H1 (cell line): ENCODE results near the gene KATNAL1. TPM values are rescaled to one million over a fixed set of nuclear protein-coding genes. Genes with fewer than 3 reads are reported as not detected.
"Not testable (repeated sequence)": the region's sequence is repeated elsewhere in the genome, so short reads cannot be mapped to it uniquely, and the experiment has no call there.

ENCODE experiments used
- CTCF ChIA-PET: fragments of 300-600 bp; sonication (Branson Sonifier 250); formaldehyde crosslinking; loops from one replicate; lab custom pipeline; 2021; ENCODE audit not compliant: partially characterized antibody; lab: Charles Lee
- POLR2A ChIA-PET: fragments of 300-600 bp; sonication (Branson Sonifier 250); formaldehyde crosslinking; loops from one replicate; lab custom pipeline; 2021; ENCODE audit warnings: inconsistent platforms; ENCODE audit not compliant: partially characterized antibody; lab: Charles Lee
- DNase-seq, 2 experiments: peaks; one replicate each; pipeline versions ENCODE4 v3.0.0 to v3.0.0-alpha.2; 2010 to 2022; ENCODE audit warnings: low spot score in 2 of 2, low read depth in 1 of 2, mixed read lengths in 1 of 2
- FAIRE-seq: peaks from 2 replicates; lab custom pipeline; 2011; peaks lifted over from hg19 to GRCh38; lab: Jason Lieb, UNC
- H2AFZ ChIP-seq: 2 replicates; pipeline ENCODE4 v1.8.1; 2012; ENCODE audit warnings: low read length, inconsistent platforms
- H2AK5ac ChIP-seq: 2 replicates; pipeline ENCODE4 v1.6.1; 2013; ENCODE audit warnings: low read depth, low read length
- H2BK120ac ChIP-seq: replicated peaks from 2 replicates; pipeline ENCODE3; 2013; ENCODE audit warnings: low read depth, low read length, inconsistent platforms
- H2BK12ac ChIP-seq: 2 replicates; pipeline ENCODE4 v1.6.1; 2013; ENCODE audit warnings: low read depth, low read length
- H2BK15ac ChIP-seq: 2 replicates; pipeline ENCODE4 v1.6.1; 2013; ENCODE audit warnings: low read length
- H2BK20ac ChIP-seq: 2 replicates; pipeline ENCODE4 v1.6.1; 2013; ENCODE audit warnings: low read length
- H2BK5ac ChIP-seq: 2 replicates; pipeline ENCODE4 v1.6.1; 2013; ENCODE audit warnings: low read depth, low read length
- H3K14ac ChIP-seq: 2 replicates; pipeline ENCODE4 v1.6.1; 2013; ENCODE audit warnings: inconsistent platforms; ENCODE audit not compliant: insufficient read length
- H3K18ac ChIP-seq: 2 replicates; pipeline ENCODE4 v1.6.1; 2013; ENCODE audit warnings: low read length; ENCODE audit errors: extremely low read depth
- H3K23ac ChIP-seq: 2 replicates; pipeline ENCODE4 v1.6.1; 2013; ENCODE audit warnings: inconsistent platforms; ENCODE audit not compliant: insufficient read length
- H3K23me2 ChIP-seq: 2 replicates; pipeline ENCODE4 v1.6.1; 2013; ENCODE audit warnings: low read depth, low read length
- H3K27ac ChIP-seq: 2 replicates; pipeline ENCODE4 v1.6.1; 2011; ENCODE audit warnings: low read depth, low read length, inconsistent platforms
- H3K27me3 ChIP-seq, 4 experiments: replicated peaks in 1 of 4; 1 replicate in 1 of 4; 2 replicates in 3 of 4; pipeline versions ENCODE4 v1.6.1 to v1.8.1; 2011 to 2013; ENCODE audit warnings: low read length in 3 of 4, mild to moderate bottlenecking in 3 of 4, inconsistent platforms in 2 of 4, mixed read lengths in 2 of 4, moderate library complexity in 1 of 4; ENCODE audit not compliant: control insufficient read depth in 3 of 4, insufficient read depth in 3 of 4; ENCODE audit errors: extremely low read depth in 1 of 4
- H3K36me3 ChIP-seq, 4 experiments: 2 replicates each; pipeline versions ENCODE4 v1.6.1 to v1.8.1; 2011 to 2013; ENCODE audit warnings: mild to moderate bottlenecking in 4 of 4, low read length in 3 of 4, moderate library complexity in 2 of 4, control low read depth in 1 of 4, inconsistent platforms in 1 of 4; ENCODE audit not compliant: insufficient read depth in 4 of 4, control insufficient read depth in 2 of 4
- H3K4ac ChIP-seq: replicated peaks from 2 replicates; pipeline ENCODE3; 2013; ENCODE audit warnings: low read length, low read depth, mixed read lengths, inconsistent platforms; ENCODE audit not compliant: insufficient read length
- H3K4me1 ChIP-seq, 4 experiments: replicated peaks in 1 of 4; 1 replicate in 1 of 4; 2 replicates in 3 of 4; pipeline versions ENCODE4 v1.6.1 to v1.8.1; 2011 to 2013; ENCODE audit warnings: low read length in 3 of 4, inconsistent platforms in 2 of 4, mixed read lengths in 1 of 4; ENCODE audit not compliant: insufficient read depth in 4 of 4, control insufficient read depth in 3 of 4
- H3K4me2 ChIP-seq, 2 experiments: 2 replicates each; pipeline versions ENCODE4 v1.6.1 to v1.8.1; 2011 to 2013; ENCODE audit warnings: low read depth in 2 of 2, low read length in 2 of 2, control low read depth in 1 of 2, inconsistent platforms in 1 of 2, mild to moderate bottlenecking in 1 of 2; ENCODE audit not compliant: insufficient read depth in 1 of 2
- H3K4me3 ChIP-seq, 4 experiments: fragments of 200-600, 300-600 bp in 1 of 4; sonication (generic), shearing (Covaris generic), sonication (Bioruptor Twin) in 1 of 4; 2 replicates each; pipeline versions ENCODE4 v1.5.1 to v1.8.1; 2011 to 2016; ENCODE audit warnings: low read length in 4 of 4, low read depth in 3 of 4, control low read depth in 2 of 4, inconsistent platforms in 2 of 4, mild to moderate bottlenecking in 2 of 4, mixed read lengths in 1 of 4, moderate library complexity in 1 of 4; ENCODE audit not compliant: insufficient read depth in 2 of 4; ENCODE audit errors: extremely low read depth in 1 of 4
- H3K56ac ChIP-seq: replicated peaks from 2 replicates; pipeline ENCODE3; 2013; ENCODE audit warnings: low read depth, mild to moderate bottlenecking, mixed read lengths, low read length, inconsistent platforms; ENCODE audit not compliant: insufficient read length
- H3K79me1 ChIP-seq: 2 replicates; pipeline ENCODE4 v1.6.1; 2013; ENCODE audit warnings: low read depth, low read length, control low read depth
- H3K79me2 ChIP-seq, 2 experiments: 2 replicates each; pipeline versions ENCODE4 v1.6.1 to v1.8.1; 2012 to 2013; ENCODE audit warnings: low read length in 2 of 2, mild to moderate bottlenecking in 2 of 2, inconsistent platforms in 1 of 2; ENCODE audit not compliant: insufficient read depth in 2 of 2, control insufficient read depth in 1 of 2
- H3K9ac ChIP-seq, 4 experiments: replicated peaks in 1 of 4; 1 replicate in 1 of 4; 2 replicates in 3 of 4; pipeline versions ENCODE4 v1.6.1 to v1.8.1; 2011 to 2013; ENCODE audit warnings: low read depth in 3 of 4, low read length in 3 of 4, control low read depth in 2 of 4, mild to moderate bottlenecking in 2 of 4, moderate library complexity in 2 of 4, inconsistent platforms in 1 of 4; ENCODE audit errors: extremely low read depth in 1 of 4
- H3K9me3 ChIP-seq, 2 experiments: 2 replicates each; pipeline versions ENCODE4 v1.6.1 to v1.8.1; 2012 to 2013; ENCODE audit warnings: mild to moderate bottlenecking in 2 of 2, moderate library complexity in 2 of 2, control low read depth in 1 of 2, inconsistent platforms in 1 of 2, low read depth in 1 of 2, low read length in 1 of 2, mixed read lengths in 1 of 2; ENCODE audit not compliant: insufficient read depth in 2 of 2
- H4K20me1 ChIP-seq, 2 experiments: replicated peaks in 1 of 2; 2 replicates each; pipeline versions ENCODE3 to v1.8.1; 2011 to 2013; ENCODE audit warnings: inconsistent platforms in 2 of 2, low read length in 2 of 2, mild to moderate bottlenecking in 1 of 2; ENCODE audit not compliant: insufficient read depth in 2 of 2, control insufficient read depth in 1 of 2
- H4K5ac ChIP-seq: 2 replicates; pipeline ENCODE4 v1.6.1; 2013; ENCODE audit warnings: low read length, low read depth, mixed read lengths, inconsistent platforms; ENCODE audit not compliant: insufficient read length
- H4K8ac ChIP-seq: 2 replicates; pipeline ENCODE4 v1.8.0; 2013; ENCODE audit warnings: mild to moderate bottlenecking, moderate library complexity, low read length, inconsistent platforms; ENCODE audit not compliant: insufficient read depth; ENCODE audit errors: extremely low read depth
- H4K91ac ChIP-seq: replicated peaks from 2 replicates; pipeline ENCODE3; 2013; ENCODE audit warnings: low read length, mixed read lengths, inconsistent platforms; ENCODE audit not compliant: insufficient read length
- WGBS, 2 experiments: shearing (Covaris generic) in 1 of 2; methylation state at CpG; one replicate each; pipeline versions ENCODE4 v1.1.6 to v1.1.7; 2013 to 2015; ENCODE audit warnings: low lambda C conversion rate in 2 of 2, mixed read lengths in 2 of 2, inconsistent platforms in 1 of 2, low coverage in 1 of 2, missing lambda C conversion rate in 1 of 2; ENCODE audit not compliant: insufficient replicate concordance in 2 of 2, insufficient coverage in 1 of 2, insufficient read length in 1 of 2; ENCODE audit errors: extremely low coverage in 1 of 2, missing lambda C conversion rate in 1 of 2; 5-methylcytosine and 5-hydroxymethylcytosine counted together
- polyA plus RNA-seq, 7 experiments: library from polyadenylated mRNA; depleted of rRNA in 3 of 7; stranded (reverse) in 5 of 7; unstranded in 2 of 7; fragments of >200 nt in 5 of 7; fragments of 200-250 nt in 2 of 7; gene quantifications; 1 replicate in 5 of 7; 2 replicates in 1 of 7; 4 replicates in 1 of 7; pipeline versions ENCODE4 v1.2.1 to v1.2.3, GENCODE V29; 2011 to 2013; ENCODE audit warnings: missing spikeins in 2 of 7, mixed read lengths in 2 of 7
- total RNA-seq: library from RNA; stranded (reverse); fragmentation: NEBNext Ultra II Directional; extraction: Animal tissue kit (Norgen Biotek cat#: 25700); gene quantifications from 2 replicates; pipeline ENCODE4 v1.2.1, GENCODE V29; 2021

Gene KATNAL1
- total and polyA plus RNA-seq, 2 of the 8 experiments (the other 6 are each of a cell fraction or from before 2014, with no cell fraction given): 4.0 to 13.2 TPM

GRCh38 chr13:30259149-30259733 is 48.1 kb downstream of the KATNAL1 start:
- POLR2A ChIA-PET, FAIRE-seq, H2BK15ac ChIP-seq, H3K4me2 ChIP-seq, H2BK5ac ChIP-seq, H2BK120ac ChIP-seq, CTCF ChIA-PET, H2AK5ac ChIP-seq, H4K8ac ChIP-seq, H3K14ac ChIP-seq, H3K4me3 ChIP-seq, H3K9me3 ChIP-seq, H3K18ac ChIP-seq, H2BK12ac ChIP-seq, H2AFZ ChIP-seq, H4K91ac ChIP-seq, H3K9ac ChIP-seq, H3K4ac ChIP-seq, H3K23me2 ChIP-seq, H3K79me1 ChIP-seq, H3K56ac ChIP-seq, H4K5ac ChIP-seq, H3K36me3 ChIP-seq, H3K27ac ChIP-seq, H3K27me3 ChIP-seq, DNase-seq, H3K23ac ChIP-seq, H4K20me1 ChIP-seq, H3K4me1 ChIP-seq, H3K79me2 ChIP-seq: not testable (repeated sequence)
- 0 out of 2 replicates have a peak overlapping the region, but pooled peaks have one; percentile 21 for H2BK20ac ChIP-seq
- WGBS, 2 experiments: 96% methylated on average over 21 of the region's 22 CpGs; no CpG with 5 or more reads in 1 of the 2 experiments
